AG04449 (cell line): Measurements from ENCODE around the gene ZNF684.

Source experiments
- CTCF ChIA-PET: fragments of 350-600 bp; formaldehyde crosslinking; extraction: SDS; loops from one replicate; lab custom pipeline; 2021; ENCODE audit warnings: antibody characterized with exemption; lab: Yijun Ruan, JAX
- POLR2A ChIA-PET: fragments of 400-600, 350-600 bp; formaldehyde crosslinking; extraction: SDS; loops from one replicate; lab custom pipeline; 2020; ENCODE audit warnings: antibody characterized with exemption, inconsistent platforms; lab: Yijun Ruan, JAX
- DNase-seq: peaks from one replicate; pipeline ENCODE4 v3.0.0-alpha.2; 2010; ENCODE audit warnings: low read depth, low spot score
- H3K4me3 ChIP-seq: 2 replicates; pipeline ENCODE4 v1.5.1; 2011; ENCODE audit warnings: low read depth, mild to moderate bottlenecking, control low read depth, low read length
- CTCF ChIP-seq: IDR thresholded peaks from one replicate; pipeline ENCODE4 v1.5.1; 2011; ENCODE audit warnings: mild to moderate bottlenecking, moderate library complexity, low read length, control low read depth, inconsistent platforms; ENCODE audit not compliant: insufficient read depth; ENCODE audit errors: missing control alignments

ZNF684 gene

GRCh38 chr1:40588586-40588985 lies 57.1 kb downstream of the ZNF684 start:
- ChIA-PET POLR2A (no interaction called here), CTCF (interaction anchor here (0.6 to 2.4 kb wide), 6 partner anchors 10 to 364 kb away, joined by 3 to 14 read pairs (median 6); no protein-coding TSS in a partner anchor)
- no peak overlapping the region for H3K4me3 ChIP-seq

GRCh38 chr1:40592107-40592803 lies 60.8 kb downstream of the ZNF684 start:
- DNase-seq = no peak
- TF ChIP-seq CTCF = peak; percentile 34
- ChIA-PET CTCF (interaction anchor here (0.5 to 1.3 kb wide), 8 partner anchors 10 to 360 kb away, joined by 3 to 4 read pairs (median 3); no protein-coding TSS in a partner anchor), POLR2A (no interaction called here)
- no peak overlapping the region for H3K4me3 ChIP-seq

More at GRCh38 chr1:40588586-40588985, 57.1 kb downstream of the ZNF684 start:
- no peak for DNase-seq
- no peak for TF ChIP-seq CTCF

GRCh38 chr1:40593449-40594186 lies 62.2 kb downstream of the ZNF684 start:
- CTCF ChIA-PET = interaction anchor here (0.8 to 1.7 kb wide), 7 partner anchors 10 to 256 kb away, joined by 3 to 6 read pairs (median 3); no protein-coding TSS in a partner anchor
- DNase-seq = no peak
- POLR2A ChIA-PET = no interaction called here
- no peak for TF ChIP-seq CTCF
- no peak overlapping the region for H3K4me3 ChIP-seq

- ChIA-PET POLR2A (no interaction called here), CTCF (interaction anchor here (0.8 to 1.7 kb wide), 6 partner anchors 10 to 255 kb away, joined by 3 to 6 read pairs (median 3); no protein-coding TSS in a partner anchor)
- no peak overlapping the region for H3K4me3 ChIP-seq
- no peak for DNase-seq
- TF ChIP-seq CTCF = no peak
Measured at GRCh38 chr1:40594187-40594531, 62.7 kb downstream of the ZNF684 start.

- H3K4me3 ChIP-seq = no peak overlapping the region
- DNase-seq = no peak
- POLR2A ChIA-PET = no interaction called here
- TF ChIP-seq CTCF = no peak
- CTCF ChIA-PET = interaction anchor here (0.7 to 1.7 kb wide), 3 partner anchors 15 to 174 kb away, joined by 3 to 7 read pairs (median 4); no protein-coding TSS in a partner anchor
Measured at GRCh38 chr1:40595623-40596022, 64.2 kb downstream of the ZNF684 start.
